Measurements from ENCODE around the gene CPED1. TPM values are rescaled to one million over a fixed set of nuclear protein-coding genes. Genes with fewer than 3 reads are reported as not detected.

The CPED1 gene
- 3.3 and 3.7 TPM in 2 replicates for total RNA-seq (2014; rRNA removed; shearing (Covaris generic); ENCODE audit: low replicate concordance)

DNA sequence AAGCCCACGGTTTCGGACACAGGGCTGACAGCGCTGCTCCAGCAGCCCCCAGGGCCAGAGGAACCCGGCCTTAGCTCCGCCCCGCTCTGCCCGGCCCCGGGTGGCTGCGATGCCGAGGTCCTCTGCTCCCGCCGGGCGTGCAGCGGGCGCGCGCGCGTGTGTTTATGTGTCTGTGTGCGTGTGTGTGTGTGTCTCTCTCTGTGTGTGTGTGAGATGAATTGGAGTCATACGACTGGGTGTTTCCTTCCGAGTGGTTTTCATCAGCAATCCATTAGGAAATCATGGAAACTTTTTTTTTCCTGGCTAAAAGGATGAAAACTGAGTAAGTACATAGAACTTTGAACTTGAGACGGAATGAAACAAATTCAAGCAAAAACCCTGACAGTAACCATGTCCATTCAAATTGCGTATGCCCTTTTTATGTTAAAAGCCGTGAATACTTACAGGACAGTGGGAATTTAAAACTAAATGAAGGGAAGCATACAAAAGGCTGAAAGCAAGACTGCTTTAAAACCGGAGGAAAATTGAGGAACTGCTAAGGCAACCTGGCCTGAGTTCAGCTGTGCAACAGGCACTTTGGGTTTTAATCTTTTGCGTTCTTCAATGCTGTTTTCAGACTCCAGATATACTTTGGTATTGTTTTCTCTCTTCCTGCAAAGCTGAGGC is at the start of gene CPED1:
Gene CPED1 (plus strand): TSS at position 121 of the 666 bp plus-strand sequence. CDS start 911 bp downstream, outside the sequence.
- Histone ChIP-seq H3K4me3 (peak within 1 kb of the TSS; percentile 55), H3K9me3 (no peaks in the 10 kb centered on the region), H3K27me3 (no peaks in the 10 kb centered on the region), H3K36me3 (peaks cover 7% of the 10 kb centered on the region; the same call in 1 of the 2 replicates)
- DNase-seq = peak; percentile 77

DNA sequence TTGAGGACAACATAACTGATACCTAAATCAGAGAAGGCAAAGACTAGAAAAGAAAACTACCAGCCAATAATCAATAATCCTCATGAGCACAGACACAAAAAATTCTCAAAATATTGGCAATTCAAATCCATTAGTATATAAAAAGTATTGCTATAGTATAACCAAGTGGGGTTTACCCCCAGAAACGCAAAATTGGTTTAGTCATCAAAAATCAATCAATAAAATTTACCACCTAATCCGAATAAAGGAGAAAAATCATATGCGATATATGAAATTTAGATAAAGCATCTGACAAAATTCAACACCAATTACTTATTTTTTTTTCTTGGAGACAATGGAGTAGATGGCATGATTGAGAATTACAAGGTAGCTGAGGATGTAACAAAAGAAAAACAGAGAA is 49.2 kb upstream of the CPED1 start:
- Histone ChIP-seq H3K36me3 (no peaks in the 10 kb centered on the region), H3K4me3 (no peak overlapping the region), H3K27me3 (no peaks in the 10 kb centered on the region), H3K9me3 (no peaks in the 10 kb centered on the region)
- DNase-seq = no peak

DNA sequence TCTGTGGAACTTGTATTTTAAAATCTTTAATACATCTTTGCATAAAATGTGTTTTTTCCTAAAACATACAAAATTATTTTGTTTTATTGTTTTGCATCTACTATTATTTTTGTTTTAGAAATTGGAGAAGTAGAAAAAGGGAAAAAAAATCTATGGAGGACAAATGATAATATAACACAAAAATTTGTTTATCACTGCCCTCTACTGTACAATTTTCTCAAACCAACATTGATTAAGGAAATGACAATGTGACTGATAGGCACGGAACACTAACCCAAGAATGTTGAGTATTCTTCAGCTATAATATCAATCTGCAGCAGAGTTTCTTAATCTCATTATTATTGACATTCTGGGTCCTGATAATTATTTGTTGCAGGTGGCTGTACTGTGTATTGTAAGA is 47.4 kb upstream of the CPED1 start:
- H3K27me3 ChIP-seq = no peaks in the 10 kb centered on the region
- no peaks in the 10 kb centered on the region for H3K9me3 ChIP-seq
- H3K4me3 ChIP-seq = no peak overlapping the region
- H3K36me3 ChIP-seq = no peaks in the 10 kb centered on the region
- no peak for DNase-seq

DNA sequence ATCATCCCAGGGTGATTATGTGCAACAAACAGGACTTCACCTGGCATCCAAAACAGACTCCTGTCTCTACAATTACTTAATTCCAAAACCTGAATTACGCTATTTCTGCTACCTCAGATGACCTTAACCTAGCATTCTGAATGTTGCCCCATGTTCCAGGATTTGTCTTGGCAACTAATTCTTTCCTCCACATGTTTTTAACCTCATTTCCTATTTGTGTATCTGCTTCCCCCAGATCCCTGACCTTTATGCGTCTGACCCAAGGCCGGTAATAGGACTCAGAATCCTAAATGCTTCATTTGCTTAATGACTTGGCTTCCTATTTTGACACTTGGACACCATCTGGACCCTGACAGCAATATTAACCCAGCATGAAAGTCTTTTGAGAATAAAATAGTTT is 46.7 kb upstream of the CPED1 start:
- no peak for DNase-seq
- no peaks in the 10 kb centered on the region for H3K36me3 ChIP-seq
- no peak overlapping the region for H3K4me3 ChIP-seq
- no peaks in the 10 kb centered on the region for H3K9me3 ChIP-seq
- no peaks in the 10 kb centered on the region for H3K27me3 ChIP-seq

DNA sequence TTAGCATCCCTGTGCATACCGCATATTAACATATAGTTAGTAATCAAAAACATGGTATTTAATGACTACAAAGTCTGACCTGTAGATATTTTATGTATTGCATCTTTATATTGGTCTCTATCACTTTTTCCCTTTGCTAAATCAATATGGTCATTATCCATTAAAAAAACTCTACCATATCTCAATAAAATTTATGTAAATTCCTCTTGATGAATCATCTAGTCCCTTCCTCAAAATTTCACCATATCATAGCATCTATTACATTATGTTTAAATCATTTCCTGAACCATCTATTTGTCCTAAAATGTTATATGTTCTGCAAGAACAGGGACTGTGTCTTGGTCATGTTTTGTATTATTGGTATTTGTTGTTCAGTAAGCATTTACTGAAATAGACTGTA is 45.6 kb upstream of the CPED1 start:
- no peak for DNase-seq
- no peaks in the 10 kb centered on the region for H3K36me3 ChIP-seq
- no peak overlapping the region for H3K4me3 ChIP-seq
- no peaks in the 10 kb centered on the region for H3K9me3 ChIP-seq
- no peaks in the 10 kb centered on the region for H3K27me3 ChIP-seq

DNA sequence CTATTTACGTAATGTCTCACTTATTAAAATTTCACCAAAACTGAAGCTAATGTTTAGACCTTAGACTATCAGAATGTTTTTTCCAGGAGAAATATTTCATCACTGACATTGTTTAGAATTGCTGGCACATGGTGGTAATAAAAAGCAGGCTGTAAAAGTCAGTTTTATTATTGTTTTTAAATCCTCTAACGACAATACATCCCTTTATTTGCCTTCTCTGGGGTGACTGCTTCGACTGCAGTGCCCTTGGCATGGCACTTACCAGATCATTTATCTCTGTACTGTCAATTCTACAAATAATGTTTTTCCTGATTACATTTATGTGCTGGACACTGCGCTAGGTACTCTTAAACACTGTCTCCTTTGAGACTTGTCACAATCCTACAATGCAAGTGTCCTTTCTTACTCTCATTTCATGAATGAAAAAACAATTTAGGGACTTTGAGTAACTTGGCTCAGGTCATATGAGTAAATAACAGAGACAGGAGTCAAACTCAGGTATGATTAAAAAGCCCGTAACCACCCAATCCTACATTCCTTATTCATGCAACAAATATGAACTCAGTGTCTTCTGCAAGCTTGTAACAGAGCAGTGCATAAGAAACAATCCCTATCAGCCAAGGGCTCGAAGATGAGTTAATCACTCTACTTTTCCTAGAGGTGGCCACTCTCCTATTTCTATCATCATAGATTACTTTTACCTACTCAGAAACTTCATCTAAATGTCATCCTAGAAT is 43.5 kb upstream of the CPED1 start:
- DNase-seq = no peak
- Histone ChIP-seq H3K27me3 (no peaks in the 10 kb centered on the region), H3K4me3 (no peak overlapping the region), H3K36me3 (no peaks in the 10 kb centered on the region), H3K9me3 (no peaks in the 10 kb centered on the region)

DNA sequence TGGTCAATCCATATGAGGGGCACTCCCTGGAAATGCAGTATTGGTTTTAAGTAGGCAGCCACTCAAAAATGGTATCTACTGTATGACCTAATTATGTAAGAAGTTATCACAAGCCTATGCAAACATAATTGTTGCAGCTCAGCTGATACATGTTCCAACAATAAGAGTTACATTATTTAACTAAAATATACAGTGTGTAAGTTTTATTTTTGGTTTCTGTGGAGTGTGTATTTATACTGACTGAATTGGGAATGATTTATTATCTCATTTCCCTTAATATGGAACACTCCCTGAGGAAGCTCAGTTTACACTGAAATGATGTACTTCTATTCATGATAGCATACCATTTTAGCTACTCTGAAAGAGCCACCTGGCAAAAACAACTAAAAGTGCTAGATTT is 40.5 kb upstream of the CPED1 start:
- no peak for DNase-seq
- H3K27me3 ChIP-seq = no peaks in the 10 kb centered on the region
- H3K36me3 ChIP-seq = peaks cover 9% of the 10 kb centered on the region
- H3K9me3 ChIP-seq = no peaks in the 10 kb centered on the region
- H3K4me3 ChIP-seq = no peak overlapping the region

DNA sequence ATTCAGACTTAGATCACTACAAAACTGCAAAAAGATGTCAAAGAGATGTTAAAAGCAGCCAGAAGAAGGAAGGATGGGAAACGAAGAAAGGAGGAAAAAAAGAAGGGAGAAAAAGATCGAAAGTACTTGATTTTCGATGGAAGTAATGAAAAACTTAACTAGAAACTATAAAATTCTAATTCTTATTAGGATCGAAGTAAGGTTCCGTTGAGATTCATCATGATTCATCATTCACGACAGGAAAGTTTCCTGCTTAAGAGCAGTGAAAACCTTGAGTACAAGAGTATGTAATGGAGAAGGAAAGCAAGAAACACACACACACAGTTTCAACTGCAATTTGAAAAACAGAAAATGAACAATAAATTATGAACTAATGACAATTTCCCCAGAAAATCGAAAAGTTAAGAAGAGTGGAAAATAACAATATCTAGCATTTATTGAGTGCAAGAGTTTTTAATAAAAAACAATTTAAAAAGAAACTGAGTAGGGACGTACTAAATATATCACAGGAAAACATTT is 39.1 kb upstream of the CPED1 start:
- H3K36me3 ChIP-seq = peaks cover 18% of the 10 kb centered on the region
- DNase-seq = no peak
- H3K27me3 ChIP-seq = no peaks in the 10 kb centered on the region
- peak overlapping the region; percentile 80 for H3K4me3 ChIP-seq
- no peaks in the 10 kb centered on the region for H3K9me3 ChIP-seq

DNA sequence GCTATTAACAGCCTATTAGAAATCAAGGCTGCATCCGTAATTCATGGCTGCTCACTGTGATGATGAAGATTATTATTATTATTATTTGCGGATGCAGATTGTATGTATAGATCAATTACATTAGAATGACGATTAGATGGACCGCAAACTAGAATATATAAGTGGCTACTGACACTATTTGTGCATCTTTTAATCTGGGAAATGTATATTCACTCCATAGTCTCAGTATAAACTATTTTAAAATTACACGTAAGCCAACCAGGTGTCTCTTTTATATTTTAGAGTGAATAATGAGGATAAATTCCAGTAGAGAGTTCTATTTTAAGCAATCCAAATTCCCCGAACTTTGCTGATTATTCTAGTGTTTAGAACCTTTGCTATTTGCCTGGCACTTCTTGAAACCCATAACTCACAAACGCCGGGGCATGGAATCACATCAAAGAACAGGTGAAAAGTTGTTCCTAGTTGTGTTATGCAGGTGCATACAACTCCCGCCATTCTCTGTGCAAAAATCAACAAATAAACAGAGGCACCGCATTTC is 38.4 kb upstream of the CPED1 start:
- Histone ChIP-seq H3K4me3 (peak overlapping the region; percentile 80), H3K36me3 (peaks cover 21% of the 10 kb centered on the region), H3K27me3 (no peaks in the 10 kb centered on the region), H3K9me3 (no peaks in the 10 kb centered on the region)
- DNase-seq = no peak

DNA sequence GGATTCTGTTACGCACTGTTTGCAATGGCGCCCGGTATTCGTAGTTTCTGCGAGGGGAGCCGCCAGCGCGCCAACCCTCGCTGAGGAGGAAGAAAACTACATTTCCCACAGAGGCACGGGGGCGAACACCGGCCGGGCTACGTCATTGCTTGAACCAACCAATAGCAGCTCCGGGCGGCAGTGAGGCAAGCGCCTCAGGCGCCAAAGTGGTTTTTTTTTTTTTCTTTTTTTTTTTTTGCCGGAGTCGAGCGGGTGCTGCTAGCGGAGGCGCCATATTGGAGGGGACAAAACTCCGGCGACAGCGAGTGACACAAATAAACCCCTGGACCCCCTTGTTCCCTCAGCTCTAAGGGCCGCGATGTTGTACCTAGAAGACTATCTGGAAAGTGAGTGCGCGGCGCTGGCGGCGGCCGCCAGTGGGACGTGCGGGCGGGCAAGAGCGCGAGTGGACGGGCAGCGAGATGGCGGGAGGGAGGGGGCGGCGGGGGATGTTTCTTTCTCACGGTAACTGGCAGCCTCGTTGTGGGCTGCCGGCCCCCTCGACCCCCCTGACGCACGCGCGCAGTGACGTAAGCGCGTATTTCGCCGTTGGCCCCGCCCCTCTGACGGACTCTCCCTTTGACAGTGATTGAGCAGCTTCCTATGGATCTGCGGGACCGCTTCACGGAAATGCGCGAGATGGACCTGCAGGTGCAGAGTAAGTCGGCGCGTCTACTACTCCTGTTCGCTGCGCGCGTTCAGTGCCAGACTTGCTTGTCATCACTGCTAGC is 37.8 kb upstream of the CPED1 start, which contains the start of gene ING3:
Gene ING3 (plus strand): TSS at position 239 of the 770 bp plus-strand sequence. CDS start 120 bp downstream, at position 359.
- peak; percentile 93 for DNase-seq
- H3K27me3 ChIP-seq = no peaks in the 10 kb centered on the region
- H3K9me3 ChIP-seq = no peaks in the 10 kb centered on the region
- peak within 1 kb of the TSS; percentile 80 for H3K4me3 ChIP-seq
- H3K36me3 ChIP-seq = peaks cover 25% of the 10 kb centered on the region

DNA sequence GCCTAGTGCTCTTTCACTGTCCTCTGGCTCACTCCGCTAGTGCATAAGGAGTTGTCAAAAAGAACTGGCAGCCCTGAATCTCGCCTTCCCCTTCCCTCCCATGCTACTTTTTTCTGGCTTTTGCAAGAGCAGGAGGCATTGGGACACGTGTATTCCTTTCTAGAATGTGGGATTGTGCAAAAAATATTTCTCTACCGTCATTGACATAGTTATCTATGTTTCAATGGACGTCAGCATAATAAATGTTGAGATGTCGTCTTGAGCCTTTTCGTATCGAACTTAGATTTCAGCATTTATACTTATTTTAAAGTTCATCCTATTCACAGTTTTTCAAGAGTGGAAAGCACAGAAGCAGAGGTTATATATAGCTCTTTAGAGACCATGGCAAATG is 37.2 kb upstream of the CPED1 start:
- Histone ChIP-seq H3K27me3 (no peaks in the 10 kb centered on the region), H3K4me3 (peak overlapping the region; percentile 80), H3K9me3 (no peaks in the 10 kb centered on the region), H3K36me3 (peaks cover 30% of the 10 kb centered on the region)
- no peak for DNase-seq

DNA sequence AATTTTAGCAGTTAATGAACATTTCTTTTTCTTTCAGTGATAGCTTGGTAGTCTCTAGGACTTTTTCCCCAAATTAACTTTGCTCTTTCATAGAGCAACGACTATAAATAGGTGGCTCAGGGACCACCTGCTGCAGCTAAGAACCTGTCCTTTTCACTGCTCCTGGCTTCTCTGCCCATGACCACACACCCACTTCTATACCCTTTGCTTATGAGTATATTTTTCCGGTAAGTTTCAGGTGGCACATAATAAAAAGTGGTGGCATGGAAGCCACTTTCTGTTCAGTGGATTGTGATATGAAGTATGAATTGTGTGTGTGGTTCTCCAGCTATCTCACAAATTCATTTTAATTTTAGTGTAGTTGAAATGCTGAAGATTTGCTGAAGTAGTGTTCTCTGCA is 36.7 kb upstream of the CPED1 start:
- peaks cover 31% of the 10 kb centered on the region for H3K36me3 ChIP-seq
- H3K9me3 ChIP-seq = no peaks in the 10 kb centered on the region
- no peak for DNase-seq
- no peaks in the 10 kb centered on the region for H3K27me3 ChIP-seq
- peak overlapping the region; percentile 80 for H3K4me3 ChIP-seq

DNA sequence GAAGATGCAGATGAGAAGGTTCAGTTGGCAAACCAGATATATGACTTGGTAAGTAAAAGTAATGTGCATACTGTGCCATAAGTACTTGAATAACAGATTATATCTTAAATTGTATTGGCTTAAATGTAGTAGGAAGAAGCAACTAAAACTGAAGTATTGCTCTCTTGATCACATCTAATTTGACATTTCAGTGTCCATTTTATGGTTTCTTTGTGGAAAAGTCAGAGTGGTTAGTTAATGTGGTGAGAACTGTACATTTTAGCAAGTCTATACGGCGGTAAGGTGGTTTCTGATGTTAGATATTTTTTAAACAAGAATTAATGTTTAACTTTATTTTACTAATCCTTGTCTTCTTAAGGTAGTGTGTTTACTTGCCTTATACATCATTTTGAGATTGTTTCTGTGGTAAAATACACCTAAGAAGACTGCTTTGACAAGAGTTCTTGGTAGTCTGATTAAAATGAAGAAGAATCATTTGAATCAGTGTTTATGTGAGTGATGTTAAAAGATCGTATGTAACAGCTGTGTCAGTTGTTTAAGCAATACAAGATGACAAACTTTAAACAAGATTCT is 32.8 kb upstream of the CPED1 start:
- no peak for DNase-seq
- Histone ChIP-seq H3K4me3 (no peak overlapping the region), H3K9me3 (no peaks in the 10 kb centered on the region), H3K27me3 (no peaks in the 10 kb centered on the region), H3K36me3 (peaks cover 31% of the 10 kb centered on the region)

DNA sequence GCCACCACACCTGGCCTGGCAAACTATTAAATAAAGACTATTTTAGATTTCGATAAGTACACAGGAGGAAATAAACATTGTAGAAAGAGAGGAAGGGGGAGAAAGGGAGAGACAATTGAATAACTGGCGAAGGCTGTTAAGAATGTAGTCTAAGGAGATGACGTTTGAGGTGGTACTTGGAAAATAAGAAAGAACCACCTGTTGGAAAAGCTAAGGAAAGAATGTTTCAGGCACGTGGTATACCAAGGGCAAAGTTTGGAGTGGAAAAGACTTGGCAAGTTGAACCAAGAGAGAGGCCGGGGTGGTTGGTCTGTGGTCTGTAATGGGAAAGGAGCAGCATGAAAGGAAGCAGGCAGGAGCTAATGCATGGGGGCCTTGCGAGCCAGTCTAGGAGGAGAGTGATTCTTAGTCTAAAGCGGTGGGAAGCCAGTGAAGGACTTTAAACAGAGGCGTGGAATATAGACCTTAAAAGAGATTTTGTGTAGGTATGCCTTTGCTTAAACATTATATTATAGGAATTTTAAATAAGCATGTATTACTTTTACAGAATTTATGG is 28.5 kb upstream of the CPED1 start:
- DNase-seq = no peak
- no peaks in the 10 kb centered on the region for H3K27me3 ChIP-seq
- no peaks in the 10 kb centered on the region for H3K9me3 ChIP-seq
- H3K4me3 ChIP-seq = no peak overlapping the region
- H3K36me3 ChIP-seq = peaks cover 10% of the 10 kb centered on the region

DNA sequence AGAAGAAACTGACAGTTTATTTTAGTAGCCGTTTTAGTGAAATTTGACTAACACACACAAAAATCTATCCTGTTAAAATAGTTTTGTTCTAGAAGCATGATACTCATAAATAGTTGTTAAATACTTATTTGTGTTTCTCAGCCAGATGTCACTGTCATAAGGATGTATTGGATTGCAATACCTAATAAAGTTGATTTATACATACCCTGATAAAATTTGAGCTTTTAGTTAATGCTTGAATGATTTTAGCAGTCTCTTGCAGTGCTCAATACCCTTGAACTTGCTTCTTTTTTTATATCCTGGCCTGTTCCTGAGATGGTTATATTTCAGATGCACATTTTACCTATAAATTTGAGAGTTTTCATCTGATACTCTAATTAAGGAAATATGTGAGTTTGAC is 27.8 kb upstream of the CPED1 start:
- H3K4me3 ChIP-seq = no peak overlapping the region
- peaks cover 6% of the 10 kb centered on the region for H3K36me3 ChIP-seq
- H3K9me3 ChIP-seq = no peaks in the 10 kb centered on the region
- no peak for DNase-seq
- H3K27me3 ChIP-seq = no peaks in the 10 kb centered on the region

DNA sequence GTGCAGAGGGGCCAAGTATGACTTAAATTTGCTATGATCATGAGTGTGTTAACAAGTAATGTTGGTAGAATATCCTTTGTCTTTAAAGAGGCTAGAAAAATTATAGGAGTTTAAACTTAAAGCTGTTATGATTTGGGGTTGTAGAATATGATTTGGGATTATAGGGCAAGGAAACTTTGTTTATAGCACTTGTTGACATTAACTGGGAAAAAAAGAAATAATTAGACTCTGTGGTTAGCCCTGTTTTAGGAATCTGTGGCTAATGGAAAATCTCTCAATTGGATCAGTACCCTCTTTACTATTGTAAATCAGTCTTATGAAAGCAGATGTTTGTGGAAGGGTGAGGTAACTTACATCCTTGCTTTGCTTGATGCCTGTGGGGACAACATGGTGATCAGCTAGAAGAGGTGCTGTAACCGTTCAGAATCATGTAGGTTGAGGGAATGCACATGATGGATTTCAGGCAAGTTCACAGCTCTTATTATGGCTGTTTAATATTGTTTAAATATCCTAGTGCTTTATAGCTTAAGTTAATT is 26.8 kb upstream of the CPED1 start:
- no peaks in the 10 kb centered on the region for H3K36me3 ChIP-seq
- no peaks in the 10 kb centered on the region for H3K27me3 ChIP-seq
- DNase-seq = no peak
- no peak overlapping the region for H3K4me3 ChIP-seq
- H3K9me3 ChIP-seq = no peaks in the 10 kb centered on the region
